MV-4-11 (cell line): ENCODE results near the gene CHP2.
"Not testable (repeated sequence)": the region's sequence is repeated elsewhere in the genome, so short reads cannot be mapped to it uniquely, and the experiment has no call there.

ENCODE experiments used
- DNase-seq: peaks from one replicate; lab custom pipeline; 2025; lab: John Stamatoyannopoulos, UW

CHP2 gene

GRCh38 chr16:23745263-23745662 is 9.6 kb upstream of the CHP2 start:
- DNase-seq, result no peak

- no peak for DNase-seq
Measured at GRCh38 chr16:23748630-23749029, 6.2 kb upstream of the CHP2 start.

- not testable (repeated sequence) for DNase-seq
Measured at GRCh38 chr16:23751053-23751452, 3.8 kb upstream of the CHP2 start.

GRCh38 chr16:23753908-23754593 is 775 bp upstream of the CHP2 start:
- no peak for DNase-seq

- DNase-seq, result no peak
Measured at GRCh38 chr16:23755484-23755809, 621 bp downstream of the CHP2 start.

DNA sequence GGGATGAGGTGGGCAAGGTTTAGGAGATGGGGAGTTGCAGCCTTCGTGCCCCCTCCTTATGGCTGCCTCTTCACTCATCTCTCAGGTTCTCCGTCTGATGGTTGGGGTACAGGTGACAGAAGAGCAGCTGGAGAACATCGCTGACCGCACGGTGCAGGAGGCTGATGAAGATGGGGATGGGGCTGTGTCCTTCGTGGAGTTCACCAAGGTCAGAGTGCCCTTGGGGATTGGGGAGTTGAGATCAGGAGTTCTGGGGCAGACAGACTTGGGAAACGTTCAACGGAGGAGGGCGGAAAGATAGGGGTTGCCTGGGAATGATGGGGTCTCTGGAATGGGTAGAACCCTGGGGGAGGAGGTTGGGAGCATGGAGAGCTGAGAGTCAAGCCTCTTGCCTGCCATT is 2.3 kb downstream of the CHP2 start:
- no peak for DNase-seq

GRCh38 chr16:23757937-23758619 is 3.3 kb downstream of the CHP2 start:
- DNase-seq, result no peak

GRCh38 chr16:23765933-23766332 is 11.1 kb downstream of the CHP2 start:
- no peak for DNase-seq

DNA sequence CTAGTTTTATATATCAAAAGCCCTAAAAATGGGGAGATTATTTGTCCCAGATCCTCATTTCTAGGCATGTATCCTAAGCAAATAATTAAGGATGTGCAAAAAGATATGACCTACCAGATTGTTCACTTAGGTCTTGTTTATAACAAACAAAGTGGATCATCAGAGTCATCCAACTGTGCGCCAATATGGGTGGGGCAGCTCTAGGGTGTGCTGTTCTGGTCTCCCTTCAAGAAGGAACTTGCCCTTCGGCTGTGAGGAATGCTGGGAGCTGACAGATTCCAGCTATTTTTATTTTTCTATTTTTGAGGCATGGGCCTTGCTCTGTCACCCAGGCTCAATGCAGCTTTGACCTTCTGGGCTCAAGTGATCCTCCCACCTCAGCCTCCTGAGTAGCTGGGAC is 13.8 kb downstream of the CHP2 start:
- DNase-seq, result no peak

DNA sequence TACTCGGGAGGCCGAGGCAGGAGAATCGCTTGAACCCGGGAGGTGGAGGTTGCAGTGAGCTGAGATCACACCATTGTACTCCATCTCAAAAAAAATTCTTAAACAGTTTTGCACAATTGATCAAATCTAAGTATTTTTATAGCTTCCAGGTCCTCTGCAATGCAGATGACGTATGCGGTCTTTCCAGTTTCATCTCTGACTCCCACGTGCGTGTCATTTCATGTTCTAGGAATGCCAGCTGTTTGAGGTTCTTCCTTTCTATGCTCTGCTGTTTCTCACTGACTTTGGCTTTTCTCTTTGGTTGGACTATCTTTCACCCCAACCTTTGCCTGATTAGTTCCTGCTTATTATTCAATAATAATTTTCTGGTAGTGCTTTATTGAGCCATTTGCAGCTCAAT is 16.2 kb downstream of the CHP2 start:
- no peak for DNase-seq

GRCh38 chr16:23771642-23772041 is 16.8 kb downstream of the CHP2 start:
- DNase-seq, result peak; percentile 41

DNA sequence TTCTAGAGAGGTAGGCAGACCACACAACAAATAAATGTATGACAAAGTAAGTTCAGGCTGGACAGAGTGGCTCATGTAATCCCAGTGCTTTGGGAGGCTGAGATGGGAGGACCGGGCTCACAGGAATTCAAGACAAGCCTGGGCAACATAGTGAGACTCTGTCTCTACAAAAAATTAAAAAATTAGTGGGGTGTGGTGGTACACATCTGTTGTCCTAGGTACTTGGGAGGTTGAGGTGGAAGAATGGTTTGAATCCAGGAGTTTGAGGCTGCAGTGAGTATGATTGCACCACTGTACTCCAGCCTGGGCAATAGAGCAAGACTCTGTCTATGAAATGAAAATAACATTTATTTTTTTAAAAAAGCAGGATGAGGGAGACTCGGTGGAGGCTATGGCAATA is 18.5 kb downstream of the CHP2 start:
- DNase-seq, result no peak

DNA sequence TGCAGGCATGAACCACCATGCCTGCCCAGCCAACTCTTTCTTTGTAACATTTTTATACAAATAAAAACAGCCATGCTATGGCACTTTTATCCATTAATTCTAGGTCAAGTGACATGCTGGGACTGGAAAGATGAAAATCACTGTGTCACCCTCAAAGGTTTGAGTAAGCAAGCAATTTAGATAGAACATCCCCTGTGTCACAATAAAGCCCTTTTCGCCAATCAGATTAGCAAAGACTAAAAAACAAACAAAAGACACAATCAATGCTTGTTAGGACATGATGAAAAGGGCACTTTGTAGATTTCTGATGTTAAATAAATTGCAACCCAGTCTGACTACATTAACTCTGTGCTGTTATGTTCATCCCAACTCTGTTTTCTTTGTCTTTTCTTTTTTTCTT is 26.4 kb downstream of the CHP2 start:
- no peak for DNase-seq

- DNase-seq, result peak; percentile 70
Measured at GRCh38 chr16:23784811-23785447, 30.1 kb downstream of the CHP2 start.

GRCh38 chr16:23785842-23786241 is 31.0 kb downstream of the CHP2 start:
- no peak for DNase-seq

DNA sequence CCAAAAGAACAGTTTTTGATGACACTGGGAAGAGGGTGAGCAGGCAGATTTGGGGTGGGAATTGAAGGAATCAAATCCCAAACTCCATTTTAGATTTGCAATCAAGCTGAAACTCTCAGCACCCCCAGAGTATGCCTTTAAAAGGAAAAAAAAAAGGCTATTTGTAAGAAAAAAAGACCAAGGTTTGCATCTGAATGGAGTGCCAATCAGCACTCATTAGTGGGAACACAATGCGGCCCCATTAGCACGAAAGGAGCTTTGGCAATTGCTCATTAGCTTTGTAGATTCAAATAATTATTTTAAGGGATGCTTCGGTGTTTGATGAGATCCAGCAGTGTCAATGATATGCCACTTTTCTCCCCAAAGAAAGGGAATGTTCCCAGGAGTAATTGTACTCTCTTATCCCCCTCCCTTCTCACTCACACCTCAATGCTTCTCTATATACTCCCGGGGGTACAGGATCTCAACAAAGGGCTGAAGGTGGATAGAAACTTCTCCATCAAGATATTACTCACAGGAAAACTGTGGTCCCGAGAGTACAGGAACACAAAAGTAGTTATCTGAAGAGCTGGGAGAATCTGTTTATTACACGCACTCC is 32.2 kb downstream of the CHP2 start:
- DNase-seq, result no peak

- peak; percentile 98 for DNase-seq
Measured at GRCh38 chr16:23788685-23789084, 33.9 kb downstream of the CHP2 start.

DNA sequence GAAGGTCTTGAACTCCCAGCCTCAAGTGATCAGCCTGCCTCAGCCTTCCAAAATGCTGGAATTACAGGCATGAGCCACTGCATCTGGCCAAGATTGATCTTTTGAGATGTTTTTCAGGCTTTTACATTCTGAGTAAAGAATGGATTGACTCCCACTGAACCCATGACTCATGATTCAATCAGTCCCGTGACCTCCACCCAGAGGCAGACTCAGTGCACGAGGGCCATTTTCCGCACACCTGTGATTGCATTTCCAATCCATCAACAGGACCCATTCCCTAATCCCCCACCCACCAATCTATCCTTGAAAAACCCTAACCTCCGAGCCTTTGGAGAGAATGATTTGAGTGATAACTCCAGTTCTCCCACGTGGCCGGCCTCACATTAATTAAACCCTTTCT is 40.6 kb downstream of the CHP2 start:
- no peak for DNase-seq

GRCh38 chr16:23796941-23797340 is 42.1 kb downstream of the CHP2 start:
- no peak for DNase-seq

GRCh38 chr16:23801378-23801777 is 46.6 kb downstream of the CHP2 start:
- DNase-seq, result peak; percentile 46

DNA sequence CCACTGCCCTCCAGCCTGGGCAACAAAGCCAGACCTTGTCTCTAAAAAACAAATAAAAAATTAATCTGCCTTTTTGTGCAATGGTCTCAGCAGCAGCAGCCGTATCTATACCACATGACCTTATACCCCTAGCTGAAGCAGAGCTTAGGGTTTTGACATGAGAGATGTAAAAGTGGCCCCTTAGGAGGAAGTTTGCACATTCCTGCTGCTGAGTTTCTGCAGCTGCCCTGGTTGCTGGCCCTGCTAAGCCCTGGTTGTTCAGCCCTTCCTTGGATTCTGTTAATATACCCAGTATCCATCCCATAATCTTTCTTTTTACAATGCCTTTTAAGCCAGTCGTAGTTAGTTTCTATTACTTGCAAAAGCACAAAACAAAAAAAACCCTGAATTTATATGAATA is 48.0 kb downstream of the CHP2 start:
- peak; percentile 58 for DNase-seq

GRCh38 chr16:23803591-23804123 is 48.8 kb downstream of the CHP2 start:
- DNase-seq, result peak; percentile 64

DNA sequence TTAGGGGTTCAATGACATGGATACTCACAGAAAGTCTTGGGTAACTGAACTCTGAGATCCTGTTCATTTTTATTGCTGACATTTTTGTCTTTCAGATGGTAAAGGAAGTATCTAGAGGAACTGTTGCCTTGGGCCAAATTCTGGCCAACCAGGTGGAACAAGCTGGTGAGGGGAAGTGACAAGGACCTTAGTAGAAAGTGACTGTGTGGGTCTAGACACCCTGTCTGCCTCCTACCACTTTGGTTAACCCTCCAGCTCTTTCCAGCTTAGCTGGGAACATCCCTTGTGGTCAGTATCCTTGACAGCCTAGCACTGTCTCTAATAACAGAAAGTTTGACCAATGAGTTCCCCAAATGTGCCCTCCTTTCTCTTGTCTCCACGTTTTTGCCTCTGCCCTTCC is 52.2 kb downstream of the CHP2 start:
- DNase-seq, result peak; percentile 68
